Osteoblast (primary cell): ENCODE data around the gene SPEN. TPM values are rescaled to one million over a fixed set of nuclear protein-coding genes. Genes with fewer than 3 reads are reported as not detected.

Experiments used
- DNase-seq: peaks from one replicate; pipeline ENCODE4 v3.0.0; 2011; ENCODE audit warnings: low spot score, mixed read lengths; ENCODE audit not compliant: insufficient read length; ENCODE audit errors: missing footprints
- H2AFZ ChIP-seq: 2 replicates; pipeline ENCODE4 v1.6.0; 2011; ENCODE audit warnings: mild to moderate bottlenecking, low read length
- H3K27ac ChIP-seq: 2 replicates; pipeline ENCODE4 v1.5.1; 2011; ENCODE audit warnings: mild to moderate bottlenecking, low read depth, low read length, moderate library complexity
- H3K27me3 ChIP-seq: 2 replicates; pipeline ENCODE4 v1.6.0; 2012; ENCODE audit warnings: mild to moderate bottlenecking, control low read depth, inconsistent platforms, low read length, moderate library complexity; ENCODE audit not compliant: insufficient read depth
- H3K36me3 ChIP-seq: 2 replicates; pipeline ENCODE4 v1.5.1; 2011; ENCODE audit warnings: mild to moderate bottlenecking, low read length, control low read depth, moderate library complexity; ENCODE audit not compliant: insufficient read depth
- H3K4me1 ChIP-seq: 2 replicates; pipeline ENCODE4 v1.5.1; 2011; ENCODE audit warnings: mild to moderate bottlenecking, low read length, control low read depth, moderate library complexity; ENCODE audit not compliant: insufficient read depth
- H3K4me2 ChIP-seq: 2 replicates; pipeline ENCODE4 v1.6.0; 2011; ENCODE audit warnings: mild to moderate bottlenecking, low read length; ENCODE audit not compliant: insufficient read depth
- H3K4me3 ChIP-seq: fragments of 200-600 bp; sonication (generic); 3 replicates; pipeline ENCODE4 v1.5.1; 2012; ENCODE audit warnings: mild to moderate bottlenecking, low read length, inconsistent platforms; ENCODE audit not compliant: insufficient read depth
- H3K79me2 ChIP-seq: 2 replicates; pipeline ENCODE4 v1.6.0; 2012; ENCODE audit warnings: mild to moderate bottlenecking, low read length, control low read depth, inconsistent platforms; ENCODE audit not compliant: insufficient read depth
- H3K9me3 ChIP-seq: 2 replicates; pipeline ENCODE4 v1.5.1; 2011; ENCODE audit warnings: low read depth, low read length, control low read depth
- H4K20me1 ChIP-seq: 2 replicates; pipeline ENCODE4 v1.6.0; 2012; ENCODE audit warnings: mild to moderate bottlenecking, low read length, control low read depth; ENCODE audit not compliant: insufficient read depth
- CTCF ChIP-seq: IDR thresholded peaks from 2 replicates; pipeline ENCODE4 v1.5.1; 2011; ENCODE audit warnings: mild to moderate bottlenecking, low read depth, low read length, moderate library complexity; ENCODE audit errors: extremely low read depth
- total RNA-seq: library from RNA; depleted of rRNA; stranded (reverse); fragments of >200 nt; gene quantifications from 2 replicates; pipeline ENCODE4 v1.2.3, GENCODE V29; 2012

SPEN gene
- total RNA-seq, 1 donor = 21.0 TPM

GRCh38 chr1:15938628-15939161 lies 91.2 kb downstream of the SPEN start:
- DNase-seq = peak; percentile 78
- Histone ChIP-seq H3K4me3 (no peak overlapping the region), H3K4me2 (no peak overlapping the region), H3K79me2 (peaks cover 2% of the 10 kb centered on the region), H3K4me1 (peaks cover 12% of the 10 kb centered on the region), H3K27me3 (no peaks in the 10 kb centered on the region), H3K9me3 (no peaks in the 10 kb centered on the region), H2AFZ (no peak overlapping the region), H4K20me1 (no peaks in the 10 kb centered on the region), H3K27ac (peak overlapping the region; percentile 69), H3K36me3 (peaks cover 77% of the 10 kb centered on the region)
- no peak for TF ChIP-seq CTCF

DNA sequence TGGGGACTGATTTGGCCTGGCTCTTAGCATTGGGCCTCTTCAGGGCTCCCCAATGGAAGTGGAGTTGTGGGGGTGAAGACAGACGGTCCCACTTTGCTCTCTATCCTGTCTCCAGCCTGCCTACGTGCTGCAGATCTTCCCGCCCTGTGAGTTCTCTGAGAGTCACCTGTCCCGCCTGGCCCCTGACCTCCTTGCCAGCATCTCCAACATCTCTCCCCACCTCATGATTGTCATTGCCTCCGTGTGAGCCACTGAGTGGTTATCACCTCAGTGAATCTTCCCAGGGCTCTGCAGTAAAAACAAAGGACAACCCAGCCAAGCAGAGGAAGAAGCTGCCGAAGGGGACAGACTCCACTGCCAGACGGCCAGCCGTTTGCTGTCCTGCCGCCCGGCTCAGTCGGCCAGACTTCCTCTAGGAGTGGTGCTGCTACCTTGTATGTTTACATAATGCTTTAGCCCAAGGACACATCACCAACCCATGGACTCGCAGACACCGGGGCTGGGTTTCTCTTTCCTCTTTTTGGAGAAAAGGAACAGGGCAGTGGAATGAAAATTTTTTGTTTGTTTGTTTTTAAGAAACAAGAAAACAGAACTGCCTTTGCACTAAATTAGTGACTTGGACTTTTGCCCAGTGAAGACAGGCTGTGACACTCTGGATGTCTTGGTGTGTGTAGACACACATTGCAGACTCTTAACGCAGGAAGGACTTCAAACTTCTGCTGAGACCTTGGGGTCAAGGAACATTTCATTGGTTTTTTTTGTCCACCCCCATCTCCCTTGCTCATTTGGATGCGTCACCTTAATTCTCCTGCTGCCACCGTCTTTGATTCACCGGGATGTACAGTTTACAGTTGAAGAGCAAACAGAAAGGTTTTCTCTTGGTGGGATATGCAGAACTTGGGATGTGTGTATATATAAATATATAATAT lies 91.9 kb downstream of the SPEN start:
- TF ChIP-seq CTCF = no peak
- Histone ChIP-seq H3K4me1 (peaks cover 12% of the 10 kb centered on the region), H3K9me3 (no peaks in the 10 kb centered on the region), H3K27me3 (no peaks in the 10 kb centered on the region), H3K4me3 (no peak overlapping the region), H3K79me2 (peaks cover 2% of the 10 kb centered on the region), H3K4me2 (no peak overlapping the region), H2AFZ (no peak overlapping the region), H4K20me1 (no peaks in the 10 kb centered on the region), H3K36me3 (peaks cover 75% of the 10 kb centered on the region), H3K27ac (peak overlapping the region; percentile 69)
- peak; percentile 76 for DNase-seq

DNA sequence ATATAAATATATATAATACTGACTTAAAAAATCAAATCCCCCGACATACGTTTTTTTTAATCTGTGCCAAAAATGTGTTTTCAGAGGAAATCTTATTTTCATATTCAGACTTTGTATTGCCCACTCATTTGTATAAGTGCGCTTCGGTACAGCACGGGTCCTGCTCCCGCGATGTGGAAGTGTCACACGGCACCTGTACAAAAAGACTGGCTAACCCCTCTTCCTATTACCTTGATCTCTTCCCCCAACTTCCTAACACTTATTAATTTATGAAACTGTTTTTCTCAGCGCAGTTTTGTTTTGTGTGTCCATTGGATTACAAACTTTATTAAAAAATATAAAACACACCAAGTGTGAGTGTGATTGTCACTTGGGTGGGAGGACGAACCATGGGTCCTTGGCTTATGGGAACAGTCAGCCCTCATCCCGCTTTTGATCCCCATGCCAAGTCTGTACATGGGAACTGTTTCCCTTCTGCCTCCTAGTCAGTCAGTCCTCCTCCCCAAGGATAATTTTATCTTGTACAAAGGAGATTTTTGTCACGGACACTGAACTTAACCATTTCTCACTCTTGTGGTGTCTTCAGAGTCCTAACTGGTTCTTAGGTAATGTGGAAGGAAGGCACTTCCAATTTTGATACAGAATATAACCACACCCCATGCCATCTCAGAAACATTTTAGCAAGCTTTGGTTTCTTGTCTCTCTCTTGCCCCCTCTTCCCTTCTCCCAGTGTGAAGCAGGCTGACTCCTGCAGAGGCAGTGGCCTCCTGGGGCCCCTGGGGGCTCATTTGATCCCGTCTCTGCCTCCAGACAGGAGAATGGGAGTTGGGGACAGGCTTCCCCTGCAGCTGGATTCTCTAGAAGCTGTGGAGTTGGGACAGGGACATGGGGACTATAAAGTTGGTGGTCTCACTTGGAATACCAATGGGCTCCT lies 92.9 kb downstream of the SPEN start:
- peaks cover 71% of the 10 kb centered on the region for H3K36me3 ChIP-seq
- TF ChIP-seq CTCF = no peak
- H2AFZ ChIP-seq = no peak overlapping the region
- H3K9me3 ChIP-seq = no peaks in the 10 kb centered on the region
- peaks cover 4% of the 10 kb centered on the region for H3K79me2 ChIP-seq
- no peaks in the 10 kb centered on the region for H3K27me3 ChIP-seq
- H3K27ac ChIP-seq = no peak overlapping the region
- peaks cover 1% of the 10 kb centered on the region for H4K20me1 ChIP-seq
- H3K4me3 ChIP-seq = no peak overlapping the region
- no peak overlapping the region for H3K4me2 ChIP-seq
- peaks cover 12% of the 10 kb centered on the region for H3K4me1 ChIP-seq
- DNase-seq = peak; percentile 67
